Upper lobe of right lung (tissue), 1 donor: ENCODE measurements around the gene GALNT2. TPM values are rescaled to one million over a fixed set of nuclear protein-coding genes. Genes with fewer than 3 reads are reported as not detected.

ENCODE experiments used
- ATAC-seq: fragments of 200-7000 bp; cut with Tn5 transposase; one replicate; pipeline ENCODE4 v1.9.1; 2020; ENCODE audit warnings: mild to moderate bottlenecking, moderate library complexity
- DNase-seq: peaks from one replicate; pipeline ENCODE4 v3.0.0-alpha.2; 2020
- H3K27ac ChIP-seq: fragments of 200-600 bp; one replicate; pipeline ENCODE4 v1.8.0; 2022
- H3K27me3 ChIP-seq: fragments of 200-600 bp; one replicate; pipeline ENCODE4 v1.8.0; 2022; ENCODE audit warnings: mild to moderate bottlenecking
- H3K36me3 ChIP-seq: fragments of 200-600 bp; one replicate; pipeline ENCODE4 v1.8.0; 2022
- H3K4me1 ChIP-seq: fragments of 200-600 bp; one replicate; pipeline ENCODE4 v1.8.0; 2022
- H3K4me3 ChIP-seq: fragments of 200-600 bp; one replicate; pipeline ENCODE4 v1.8.0; 2022; ENCODE audit warnings: mild to moderate bottlenecking
- H3K9me3 ChIP-seq: fragments of 200-600 bp; one replicate; pipeline ENCODE4 v1.8.0; 2022
- intact Hi-C: fragments of 100-400 bp; cut with DNase I; formaldehyde crosslinking; loops from one replicate; pipeline ENCODE4 v1.11.0; 2022
- total RNA-seq: library from RNA; stranded (reverse); fragmentation: NEBNext Ultra II Directional; extraction: Animal tissue kit (Norgen Biotek cat#: 25700); gene quantifications from one replicate; pipeline ENCODE4 v1.2.1, GENCODE V29; 2021
- TF ChIP-seq, protein P1 (sequence below): fragments of 200-600 bp; IDR thresholded peaks from one replicate; pipeline ENCODE4 v1.8.0; 2022; ENCODE audit warnings: antibody characterized with exemption
- donor health status: DM: no; HTN: yes; CAD: no; lungs with severe emphysema.

The GALNT2 gene
- total RNA-seq, 1 donor from 2014 or later = 55.1 TPM

DNA sequence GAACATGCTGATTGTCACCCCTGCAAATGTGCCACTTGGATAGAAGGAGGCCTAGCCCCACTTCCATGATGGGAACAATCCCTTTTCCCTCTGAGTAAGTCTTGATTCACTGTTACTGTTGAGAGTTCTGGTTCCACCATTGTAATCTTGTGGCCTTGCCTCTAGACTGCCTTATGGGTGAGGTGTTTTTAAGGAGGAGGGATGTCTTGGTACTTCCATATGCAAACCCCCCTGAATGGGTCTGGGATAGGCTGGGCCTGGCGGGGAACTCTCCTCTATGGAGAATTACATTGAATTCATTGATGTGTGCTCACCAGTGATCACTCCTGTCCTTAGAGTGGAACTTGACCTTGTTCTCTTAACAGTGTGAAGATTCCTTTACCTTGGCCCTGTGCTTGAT, 5.8 kb downstream of the GALNT2 start:
- Histone ChIP-seq H3K27me3 (no peaks in the 10 kb centered on the region), H3K27ac (no peak overlapping the region), H3K36me3 (no peaks in the 10 kb centered on the region), H3K4me1 (peaks cover 12% of the 10 kb centered on the region), H3K4me3 (no peak overlapping the region), H3K9me3 (no peaks in the 10 kb centered on the region)
- intact Hi-C loops = no loop called here
- ATAC-seq (no peak), DNase-seq (no peak)
- TF ChIP-seq, protein P1, sequence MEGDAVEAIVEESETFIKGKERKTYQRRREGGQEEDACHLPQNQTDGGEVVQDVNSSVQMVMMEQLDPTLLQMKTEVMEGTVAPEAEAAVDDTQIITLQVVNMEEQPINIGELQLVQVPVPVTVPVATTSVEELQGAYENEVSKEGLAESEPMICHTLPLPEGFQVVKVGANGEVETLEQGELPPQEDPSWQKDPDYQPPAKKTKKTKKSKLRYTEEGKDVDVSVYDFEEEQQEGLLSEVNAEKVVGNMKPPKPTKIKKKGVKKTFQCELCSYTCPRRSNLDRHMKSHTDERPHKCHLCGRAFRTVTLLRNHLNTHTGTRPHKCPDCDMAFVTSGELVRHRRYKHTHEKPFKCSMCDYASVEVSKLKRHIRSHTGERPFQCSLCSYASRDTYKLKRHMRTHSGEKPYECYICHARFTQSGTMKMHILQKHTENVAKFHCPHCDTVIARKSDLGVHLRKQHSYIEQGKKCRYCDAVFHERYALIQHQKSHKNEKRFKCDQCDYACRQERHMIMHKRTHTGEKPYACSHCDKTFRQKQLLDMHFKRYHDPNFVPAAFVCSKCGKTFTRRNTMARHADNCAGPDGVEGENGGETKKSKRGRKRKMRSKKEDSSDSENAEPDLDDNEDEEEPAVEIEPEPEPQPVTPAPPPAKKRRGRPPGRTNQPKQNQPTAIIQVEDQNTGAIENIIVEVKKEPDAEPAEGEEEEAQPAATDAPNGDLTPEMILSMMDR = no peak

DNA sequence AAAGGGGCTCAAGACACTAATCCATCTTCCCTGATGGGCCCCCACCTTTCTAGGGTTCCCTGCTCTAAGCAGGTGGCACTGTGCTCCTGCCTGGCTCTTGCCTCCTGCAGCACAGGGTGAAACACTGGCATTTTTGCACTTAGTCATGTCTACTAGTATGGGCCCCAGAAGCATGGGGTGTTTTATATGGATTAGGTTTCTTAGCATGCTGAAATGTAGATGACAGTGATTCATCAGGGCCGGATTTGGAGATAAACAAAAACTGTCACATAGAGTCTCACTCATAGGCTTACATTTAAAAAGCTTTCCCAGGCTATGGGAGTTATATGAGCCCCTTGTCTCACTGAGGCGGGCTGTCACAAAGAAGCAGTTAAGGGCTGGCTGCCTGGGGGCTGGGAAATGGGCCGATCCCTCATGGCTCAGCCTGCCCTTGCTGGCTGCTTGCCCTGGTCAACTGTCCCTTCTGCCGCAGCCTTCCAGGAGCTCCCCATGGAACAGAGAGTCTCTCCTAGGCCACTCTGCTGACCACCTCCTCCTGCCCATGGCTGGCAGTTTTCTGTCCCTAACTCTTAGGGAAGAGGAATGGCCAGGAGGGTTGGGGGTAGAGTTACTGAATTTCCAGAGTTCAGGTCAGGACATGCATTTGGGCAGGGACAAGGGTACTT, 6.5 kb downstream of the GALNT2 start:
- no peak overlapping the region for H3K27ac ChIP-seq
- intact Hi-C loops = no loop called here
- H3K4me3 ChIP-seq = no peak overlapping the region
- peaks cover 10% of the 10 kb centered on the region for H3K4me1 ChIP-seq
- ATAC-seq = no peak
- H3K9me3 ChIP-seq = no peaks in the 10 kb centered on the region
- DNase-seq = no peak
- TF ChIP-seq, protein P1 = no peak
- H3K36me3 ChIP-seq = no peaks in the 10 kb centered on the region
- no peaks in the 10 kb centered on the region for H3K27me3 ChIP-seq

DNA sequence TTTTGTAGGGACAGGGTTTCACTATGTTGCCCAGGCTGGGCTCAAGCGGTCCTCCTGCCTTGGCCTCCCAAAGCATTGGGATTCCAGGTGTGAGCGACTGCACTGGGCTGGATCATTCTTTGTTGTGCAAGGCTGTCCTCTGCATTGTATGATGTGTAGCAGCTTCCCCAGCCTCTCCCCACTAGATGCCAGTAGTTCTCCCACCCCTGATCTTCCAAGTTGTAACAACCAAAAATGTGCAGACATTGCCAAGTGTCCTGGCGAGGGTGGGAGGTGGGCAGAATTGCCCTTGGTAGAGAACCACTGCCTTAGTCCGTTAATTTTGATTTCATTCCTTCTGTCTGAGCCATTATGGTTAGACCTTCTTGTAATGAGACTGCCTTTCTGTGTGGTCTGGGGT, 7.2 kb downstream of the GALNT2 start:
- H3K4me1 ChIP-seq = peaks cover 2% of the 10 kb centered on the region

DNA sequence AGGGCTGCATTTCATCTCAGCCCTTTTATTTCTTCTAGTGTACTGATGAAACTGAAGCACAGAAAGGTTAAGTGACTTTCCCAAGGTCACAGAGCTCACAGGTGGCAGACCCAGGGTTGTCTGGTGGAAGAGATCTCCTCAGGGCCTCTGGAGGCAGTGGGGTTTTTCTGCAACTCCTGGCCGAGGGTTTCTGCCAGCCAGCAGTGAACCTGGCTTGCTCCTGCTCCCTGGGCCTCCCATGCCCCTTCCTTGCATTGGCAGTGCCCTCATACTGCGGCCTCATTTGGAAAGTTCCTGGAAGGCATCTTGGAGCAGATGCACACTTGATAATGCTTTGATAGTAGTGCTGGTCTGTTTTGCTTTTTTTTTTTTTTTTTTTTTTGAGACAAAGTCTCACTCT, 7.7 kb downstream of the GALNT2 start:
- DNase-seq (no peak), ATAC-seq (no peak)
- H3K4me3 ChIP-seq = no peak overlapping the region
- H3K27ac ChIP-seq = no peak overlapping the region
- no peaks in the 10 kb centered on the region for H3K9me3 ChIP-seq
- no peaks in the 10 kb centered on the region for H3K27me3 ChIP-seq
- H3K36me3 ChIP-seq = no peaks in the 10 kb centered on the region
- H3K4me1 ChIP-seq = no peaks in the 10 kb centered on the region
- intact Hi-C loops = no loop called here
- TF ChIP-seq, protein P1 = no peak

More for the DNA sequence above, 7.2 kb downstream of the GALNT2 start:
- H3K27me3 ChIP-seq = no peaks in the 10 kb centered on the region
- TF ChIP-seq, protein P1 = no peak
- intact Hi-C loops = no loop called here
- DNase-seq (no peak), ATAC-seq (no peak)
- no peaks in the 10 kb centered on the region for H3K9me3 ChIP-seq
- no peaks in the 10 kb centered on the region for H3K36me3 ChIP-seq
- H3K27ac ChIP-seq = no peak overlapping the region
- H3K4me3 ChIP-seq = no peak overlapping the region

DNA sequence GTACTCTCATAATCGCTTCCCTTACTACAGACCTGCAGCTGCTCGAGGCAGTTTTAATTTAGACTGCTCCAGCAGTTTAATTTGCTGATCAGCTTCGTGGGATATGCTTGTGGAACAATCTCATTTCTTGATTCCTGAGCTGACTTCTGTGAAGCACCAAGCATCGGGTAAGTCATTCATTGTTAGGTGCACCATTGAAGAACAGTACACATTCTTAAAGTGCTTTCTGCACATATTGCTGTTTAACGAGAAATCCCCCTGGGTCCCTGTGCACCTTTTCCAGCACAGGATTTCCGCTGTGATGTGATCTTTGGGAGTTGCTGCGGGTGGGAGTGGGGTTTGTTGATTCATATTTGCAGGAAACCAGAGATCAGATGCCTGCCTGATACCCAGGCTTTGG, 9.1 kb downstream of the GALNT2 start:
- Histone ChIP-seq H3K4me3 (no peak overlapping the region), H3K36me3 (no peaks in the 10 kb centered on the region), H3K4me1 (no peaks in the 10 kb centered on the region), H3K27me3 (no peaks in the 10 kb centered on the region), H3K9me3 (no peaks in the 10 kb centered on the region), H3K27ac (no peak overlapping the region)
- intact Hi-C loops = no loop called here
- no peak for ATAC-seq
- no peak for DNase-seq
- TF ChIP-seq, protein P1 = no peak

DNA sequence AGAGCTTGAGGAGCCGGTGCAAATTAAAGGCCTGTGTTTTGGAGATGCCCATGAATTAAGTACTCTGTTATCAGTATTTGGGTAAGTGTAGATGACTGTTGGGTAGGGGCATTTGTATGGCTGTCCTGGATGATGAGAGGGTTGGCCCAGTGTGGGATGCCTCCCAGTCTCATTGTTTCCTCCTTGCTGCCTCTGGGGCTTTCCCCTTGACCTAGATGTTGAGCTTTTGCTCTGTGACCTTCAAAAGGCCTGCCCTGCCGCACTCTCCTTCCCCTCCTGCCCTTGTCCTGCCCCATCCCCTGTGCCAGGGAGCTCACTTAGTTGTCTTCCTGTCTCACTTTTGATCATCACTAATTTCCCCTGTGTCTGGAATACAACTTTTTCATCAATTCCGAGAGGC, 10.0 kb downstream of the GALNT2 start:
- DNase-seq (no peak), ATAC-seq (no peak)
- Histone ChIP-seq H3K36me3 (no peaks in the 10 kb centered on the region), H3K4me1 (no peaks in the 10 kb centered on the region), H3K4me3 (no peak overlapping the region), H3K9me3 (no peaks in the 10 kb centered on the region), H3K27ac (no peak overlapping the region), H3K27me3 (no peaks in the 10 kb centered on the region)
- intact Hi-C loops = no loop called here
- TF ChIP-seq, protein P1 = no peak
